Mammary epithelial cell (primary cell): ENCODE data around the gene POLR3K.
"Not testable (repeated sequence)": the region's sequence is repeated elsewhere in the genome, so short reads cannot be mapped to it uniquely, and the experiment has no call there.

ENCODE experiments used
- CTCF ChIP-seq, 2 donors: IDR thresholded peaks in 1 of 2; conservative IDR thresholded peaks in 1 of 2; 2 replicates each; pipeline ENCODE4 v1.5.1; 2011 to 2012; ENCODE audit warnings: inconsistent platforms in 2 of 2, low read length in 2 of 2, mild to moderate bottlenecking in 2 of 2, control low read depth in 1 of 2, low read depth in 1 of 2; ENCODE audit not compliant: insufficient read depth in 1 of 2; ENCODE audit errors: extremely low read depth in 1 of 2
- EZH2 ChIP-seq: IDR thresholded peaks from 2 replicates; pipeline ENCODE4 v1.6.1; 2012; ENCODE audit warnings: low read length, inconsistent platforms, borderline replicate concordance

- not testable (repeated sequence) for TF ChIP-seq CTCF (conservative IDR thresholded peaks at IDR 0.05 in 1 of 2, IDR thresholded peaks at IDR 0.05 in 1 of 2; ENCODE audit: extremely low read depth in 1 of 2, insufficient read depth in 1 of 2, low read depth in 1 of 2, low read length in 2 of 2); EZH2
Measured at GRCh38 chr16:46510-46909, 6.9 kb downstream of the POLR3K start.
